Measurements from ENCODE around the gene SCAMP1.

Gene SCAMP1

DNA sequence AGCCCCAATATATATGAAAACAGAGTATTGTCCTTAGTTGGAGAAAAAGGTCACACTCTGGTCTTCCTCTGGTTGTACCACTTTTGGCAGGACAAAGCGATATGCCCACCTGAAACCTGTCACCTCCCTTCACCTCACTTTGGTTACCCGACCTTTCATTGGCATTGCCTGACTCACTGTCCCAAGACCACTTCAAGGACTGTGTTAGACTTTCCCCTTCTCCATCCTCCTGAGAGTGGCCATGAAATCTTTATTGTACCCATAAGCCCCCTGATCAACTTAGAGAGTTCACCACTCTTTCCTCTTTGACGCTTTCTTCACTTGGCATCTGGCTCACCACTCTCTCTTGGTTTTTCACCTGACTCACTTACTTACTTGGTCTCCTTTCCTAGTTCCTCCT lies 33.5 kb upstream of the SCAMP1 start:
- Histone ChIP-seq H3K9me3 (no peaks in the 10 kb centered on the region), H3K4me3 (ENCODE audit: low read depth in 1 of 2, low read length in 1 of 2) (no peak overlapping the region), H3K36me3 (no peaks in the 10 kb centered on the region), H3K27me3 (no peaks in the 10 kb centered on the region), H3K27ac (no peak overlapping the region), H3K4me1 (ENCODE audit: control insufficient read depth in 1 of 2, insufficient read depth in 1 of 2, low read depth in 1 of 2, low read length in 1 of 2) (no peaks in the 10 kb centered on the region)
- TF ChIP-seq, protein P1, sequence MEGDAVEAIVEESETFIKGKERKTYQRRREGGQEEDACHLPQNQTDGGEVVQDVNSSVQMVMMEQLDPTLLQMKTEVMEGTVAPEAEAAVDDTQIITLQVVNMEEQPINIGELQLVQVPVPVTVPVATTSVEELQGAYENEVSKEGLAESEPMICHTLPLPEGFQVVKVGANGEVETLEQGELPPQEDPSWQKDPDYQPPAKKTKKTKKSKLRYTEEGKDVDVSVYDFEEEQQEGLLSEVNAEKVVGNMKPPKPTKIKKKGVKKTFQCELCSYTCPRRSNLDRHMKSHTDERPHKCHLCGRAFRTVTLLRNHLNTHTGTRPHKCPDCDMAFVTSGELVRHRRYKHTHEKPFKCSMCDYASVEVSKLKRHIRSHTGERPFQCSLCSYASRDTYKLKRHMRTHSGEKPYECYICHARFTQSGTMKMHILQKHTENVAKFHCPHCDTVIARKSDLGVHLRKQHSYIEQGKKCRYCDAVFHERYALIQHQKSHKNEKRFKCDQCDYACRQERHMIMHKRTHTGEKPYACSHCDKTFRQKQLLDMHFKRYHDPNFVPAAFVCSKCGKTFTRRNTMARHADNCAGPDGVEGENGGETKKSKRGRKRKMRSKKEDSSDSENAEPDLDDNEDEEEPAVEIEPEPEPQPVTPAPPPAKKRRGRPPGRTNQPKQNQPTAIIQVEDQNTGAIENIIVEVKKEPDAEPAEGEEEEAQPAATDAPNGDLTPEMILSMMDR (IDR thresholded peaks at IDR 0.05) = no peak

DNA sequence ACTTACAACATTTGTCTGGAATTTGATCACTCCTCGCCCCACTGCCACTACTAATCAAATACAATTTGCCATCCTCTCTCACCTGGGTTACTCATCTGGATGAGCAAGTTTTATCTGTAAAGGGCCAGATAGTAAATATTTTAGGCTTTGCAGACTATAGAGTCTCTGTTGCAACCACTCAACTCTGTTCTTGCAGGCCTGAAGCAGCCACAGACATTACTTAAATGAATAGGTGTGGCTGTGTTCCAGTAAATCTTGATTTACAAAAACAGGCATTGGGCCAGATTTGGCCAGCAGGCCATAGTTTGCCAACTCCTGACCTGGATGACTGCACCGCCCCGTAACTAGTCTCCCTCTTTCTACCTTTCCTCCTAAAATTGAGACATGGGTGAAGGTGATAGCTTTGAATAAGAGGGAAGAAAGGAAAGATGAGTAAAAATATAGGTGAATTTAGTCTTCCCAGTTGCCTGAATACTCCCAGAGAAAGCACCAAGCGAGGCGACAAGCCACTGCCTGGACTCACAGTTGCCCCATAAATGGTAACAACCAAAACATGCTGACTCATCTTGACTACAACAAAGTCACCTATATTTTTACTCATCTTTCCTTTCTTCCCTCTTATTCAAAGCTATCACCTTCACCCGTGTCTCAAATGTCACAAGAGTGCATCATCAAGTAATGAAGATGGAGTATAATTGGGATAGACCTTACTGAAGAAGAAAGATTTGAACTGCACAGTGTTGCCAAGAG lies 32.5 kb upstream of the SCAMP1 start:
- TF ChIP-seq, protein P1 (IDR thresholded peaks at IDR 0.05) = no peak
- no peaks in the 10 kb centered on the region for H3K4me1 ChIP-seq (ENCODE audit: control insufficient read depth in 1 of 2, insufficient read depth in 1 of 2, low read depth in 1 of 2, low read length in 1 of 2)
- H3K9me3 ChIP-seq = no peaks in the 10 kb centered on the region
- H3K27ac ChIP-seq = no peak overlapping the region
- no peak overlapping the region for H3K4me3 ChIP-seq (ENCODE audit: low read depth in 1 of 2, low read length in 1 of 2)
- H3K27me3 ChIP-seq = no peaks in the 10 kb centered on the region
- H3K36me3 ChIP-seq = no peaks in the 10 kb centered on the region

DNA sequence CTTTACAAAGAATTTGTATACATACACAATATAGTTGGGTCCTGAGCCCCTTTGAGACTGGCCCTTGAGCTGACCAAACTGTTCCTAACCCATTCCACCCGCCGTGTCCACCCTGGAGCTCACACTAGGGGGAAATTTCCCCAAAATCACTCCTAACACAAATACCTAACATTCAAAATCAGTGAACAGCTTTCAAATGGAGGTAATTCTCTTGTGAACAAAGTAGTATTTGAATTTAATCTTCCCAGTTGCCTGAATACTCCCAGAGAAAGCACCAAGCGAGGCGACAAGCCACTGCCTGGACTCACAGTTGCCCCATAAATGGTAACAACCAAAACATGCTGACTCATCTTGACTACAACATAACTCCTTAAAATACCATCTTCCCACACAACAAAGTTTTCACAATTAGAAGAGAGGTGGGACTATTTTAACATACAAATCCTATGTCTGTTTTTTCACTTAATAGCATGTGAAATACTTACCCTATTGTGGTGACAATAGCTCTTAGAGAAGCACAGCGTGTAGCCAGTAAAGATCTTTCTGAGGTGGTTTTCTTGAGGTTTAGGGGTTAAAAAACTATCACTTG lies 31.7 kb upstream of the SCAMP1 start:
- Histone ChIP-seq H3K4me1 (ENCODE audit: control insufficient read depth in 1 of 2, insufficient read depth in 1 of 2, low read depth in 1 of 2, low read length in 1 of 2) (no peaks in the 10 kb centered on the region), H3K36me3 (no peaks in the 10 kb centered on the region), H3K27me3 (no peaks in the 10 kb centered on the region), H3K4me3 (ENCODE audit: low read depth in 1 of 2, low read length in 1 of 2) (no peak overlapping the region), H3K9me3 (no peaks in the 10 kb centered on the region), H3K27ac (no peak overlapping the region)
- TF ChIP-seq, protein P1 (IDR thresholded peaks at IDR 0.05) = no peak

DNA sequence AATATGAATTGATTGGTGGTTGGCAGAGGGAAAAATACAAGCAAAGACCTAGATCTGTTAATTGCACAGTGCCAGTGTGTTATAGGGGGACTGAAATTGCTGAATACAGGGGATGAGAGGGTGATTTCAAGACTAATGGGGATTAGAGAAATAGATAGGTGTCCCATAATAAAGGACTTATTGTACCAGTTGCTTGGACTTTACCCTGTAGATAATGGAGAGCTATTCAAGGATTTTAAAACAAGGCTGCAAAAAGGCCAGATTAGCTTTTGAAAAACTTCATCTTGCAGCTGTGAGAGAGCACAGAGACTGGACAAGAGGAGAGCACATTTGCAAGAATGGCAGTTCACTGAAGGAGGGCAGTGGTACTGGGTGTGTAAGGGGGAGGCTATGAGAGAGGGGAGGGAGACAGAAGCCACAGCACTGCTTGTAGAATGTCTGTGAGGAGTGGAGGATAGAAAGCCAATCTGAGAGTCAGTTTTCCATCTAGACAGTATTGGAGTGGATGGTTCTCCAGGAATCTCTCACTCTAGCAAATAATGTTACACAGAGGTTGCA lies 28.8 kb upstream of the SCAMP1 start:
- TF ChIP-seq, protein P1 (IDR thresholded peaks at IDR 0.05) = no peak
- Histone ChIP-seq H3K9me3 (no peaks in the 10 kb centered on the region), H3K27ac (no peak overlapping the region), H3K4me3 (ENCODE audit: low read depth in 1 of 2, low read length in 1 of 2) (no peak overlapping the region), H3K36me3 (no peaks in the 10 kb centered on the region), H3K4me1 (ENCODE audit: control insufficient read depth in 1 of 2, insufficient read depth in 1 of 2, low read depth in 1 of 2, low read length in 1 of 2) (no peaks in the 10 kb centered on the region), H3K27me3 (no peaks in the 10 kb centered on the region)

DNA sequence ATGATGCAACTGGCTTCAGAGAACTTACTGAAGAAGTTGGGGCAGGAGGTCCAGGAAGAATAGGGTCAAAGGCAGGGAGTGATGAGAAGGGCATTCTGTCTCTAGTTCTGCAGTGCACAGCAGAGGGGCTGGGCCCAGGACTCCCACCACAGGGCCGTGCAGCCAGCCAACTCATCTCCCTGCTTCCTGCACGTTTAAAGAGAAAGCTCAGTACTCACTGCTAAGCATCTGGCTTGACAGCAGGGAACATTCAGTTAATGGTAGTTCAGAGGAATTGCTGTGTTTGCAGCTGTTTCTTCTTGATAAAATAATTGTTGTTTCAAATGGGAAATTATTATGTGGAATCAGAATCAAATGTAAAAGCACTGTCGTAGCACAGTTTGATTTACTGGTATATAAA lies 25.6 kb upstream of the SCAMP1 start:
- no peaks in the 10 kb centered on the region for H3K4me1 ChIP-seq (ENCODE audit: control insufficient read depth in 1 of 2, insufficient read depth in 1 of 2, low read depth in 1 of 2, low read length in 1 of 2)
- H3K27ac ChIP-seq = no peak overlapping the region
- H3K27me3 ChIP-seq = no peaks in the 10 kb centered on the region
- H3K4me3 ChIP-seq (ENCODE audit: low read depth in 1 of 2, low read length in 1 of 2) = no peak overlapping the region
- no peaks in the 10 kb centered on the region for H3K36me3 ChIP-seq
- TF ChIP-seq, protein P1 (IDR thresholded peaks at IDR 0.05) = no peak
- H3K9me3 ChIP-seq = no peaks in the 10 kb centered on the region

Measured in neutrophil (primary cell).